ENCODE data around the gene TREH. TPM values are rescaled to one million over a fixed set of nuclear protein-coding genes. Genes with fewer than 3 reads are reported as not detected.
A peak's percentile ranks its signal among the peaks of the same experiment; 100 is the strongest.
"Not testable (repeated sequence)": the region's sequence is repeated elsewhere in the genome, so short reads cannot be mapped to it uniquely, and the experiment has no call there.

The TREH gene
- total and polyA plus RNA-seq, 8 donors, result 0.45 to 2.2 (median 1.1) TPM; not detected in 4

DNA sequence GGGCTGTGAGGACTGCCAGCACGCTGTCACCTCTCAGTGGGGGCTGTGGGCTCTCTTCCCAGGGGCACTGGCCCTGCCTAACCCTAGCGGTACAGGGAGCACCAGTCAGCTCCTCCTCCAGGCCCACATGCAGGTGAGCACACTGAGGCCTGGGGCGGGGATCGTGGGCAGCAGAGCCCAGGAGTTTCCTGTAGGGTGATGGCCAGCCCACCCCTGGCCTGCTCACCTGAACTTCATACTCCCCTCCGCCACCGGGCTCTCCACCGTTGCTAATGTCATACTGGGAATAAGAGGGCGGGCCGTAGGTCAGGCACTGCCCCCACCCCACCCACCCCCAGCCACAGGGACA is 10.0 kb upstream of the TREH start:
- peaks cover 6 to 33% (median 19%) of the 10 kb centered on the region in 4 donors for H3K4me1 ChIP-seq
- H3K9me3 ChIP-seq, result no peaks in the 10 kb centered on the region
- no peaks in the 10 kb centered on the region for H3K36me3 ChIP-seq
- intact Hi-C loops (cut with DNase I; ENCODE audit: low total_unique reads), result no loop called here
- DNase-seq, result no peak
- no peak for TF ChIP-seq POLR2AphosphoS5 (IDR thresholded peaks at IDR 0.05)
- TF ChIP-seq POLR2A (IDR thresholded peaks at IDR 0.05), result no peak
- TF ChIP-seq, protein P1, sequence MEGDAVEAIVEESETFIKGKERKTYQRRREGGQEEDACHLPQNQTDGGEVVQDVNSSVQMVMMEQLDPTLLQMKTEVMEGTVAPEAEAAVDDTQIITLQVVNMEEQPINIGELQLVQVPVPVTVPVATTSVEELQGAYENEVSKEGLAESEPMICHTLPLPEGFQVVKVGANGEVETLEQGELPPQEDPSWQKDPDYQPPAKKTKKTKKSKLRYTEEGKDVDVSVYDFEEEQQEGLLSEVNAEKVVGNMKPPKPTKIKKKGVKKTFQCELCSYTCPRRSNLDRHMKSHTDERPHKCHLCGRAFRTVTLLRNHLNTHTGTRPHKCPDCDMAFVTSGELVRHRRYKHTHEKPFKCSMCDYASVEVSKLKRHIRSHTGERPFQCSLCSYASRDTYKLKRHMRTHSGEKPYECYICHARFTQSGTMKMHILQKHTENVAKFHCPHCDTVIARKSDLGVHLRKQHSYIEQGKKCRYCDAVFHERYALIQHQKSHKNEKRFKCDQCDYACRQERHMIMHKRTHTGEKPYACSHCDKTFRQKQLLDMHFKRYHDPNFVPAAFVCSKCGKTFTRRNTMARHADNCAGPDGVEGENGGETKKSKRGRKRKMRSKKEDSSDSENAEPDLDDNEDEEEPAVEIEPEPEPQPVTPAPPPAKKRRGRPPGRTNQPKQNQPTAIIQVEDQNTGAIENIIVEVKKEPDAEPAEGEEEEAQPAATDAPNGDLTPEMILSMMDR (IDR thresholded peaks at IDR 0.05), result no peak
- no peak for TF ChIP-seq EP300 (IDR thresholded peaks at IDR 0.05)
- H3K4me3 ChIP-seq, result peak overlapping the region; percentile 37 to 51 (median 44)
- H3K27ac ChIP-seq, result peak overlapping the region; percentile 52 to 84 (median 71)
- H3K27me3 ChIP-seq, result no peaks in the 10 kb centered on the region
- 12 to 41% (median 14%) methylated on average over 3 to 9 of the region's 9 CpGs for WGBS, 5 donors

DNA sequence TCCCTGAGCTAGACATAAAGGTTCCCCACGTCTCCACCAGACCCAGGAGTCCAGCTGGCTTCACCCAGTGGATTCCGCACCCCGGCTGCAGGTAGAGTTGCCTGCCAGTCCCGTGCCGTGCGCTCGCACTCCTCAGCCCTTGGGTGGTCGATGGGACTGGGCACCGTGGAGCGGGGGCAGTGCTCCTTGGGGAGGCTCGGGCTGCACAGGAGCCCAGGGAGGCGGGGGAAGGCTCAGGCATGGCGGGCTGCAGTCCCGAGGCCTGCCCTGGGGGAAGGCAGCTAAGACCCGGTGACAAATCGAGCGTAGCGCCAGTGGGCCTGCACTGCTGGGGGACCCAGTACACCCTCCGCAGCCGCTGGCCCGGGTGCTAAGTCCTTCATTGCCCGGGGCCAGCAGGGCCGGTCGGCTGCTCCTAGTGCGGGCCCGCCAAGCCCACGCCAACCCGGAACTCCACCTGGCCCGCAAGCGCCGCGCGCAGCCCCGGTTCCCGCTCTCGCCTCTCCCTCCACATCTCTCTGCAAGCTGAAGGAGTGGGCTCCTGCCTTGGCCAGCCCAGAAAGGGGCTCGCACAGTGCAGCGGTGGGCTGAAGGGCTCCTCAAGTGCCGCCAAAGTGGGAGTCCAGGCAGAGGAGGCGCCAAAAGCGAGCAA is 9.5 kb upstream of the TREH start:
- intact Hi-C loops (cut with DNase I; ENCODE audit: low total_unique reads), result no loop called here
- Histone ChIP-seq H3K36me3 (no peaks in the 10 kb centered on the region), H3K27me3 (no peaks in the 10 kb centered on the region), H3K9me3 (no peaks in the 10 kb centered on the region), H3K4me3 (peak overlapping the region; percentile 37 to 51 (median 44)), H3K4me1 (peaks cover 6 to 33% (median 19%) of the 10 kb centered on the region in 4 donors), H3K27ac (peak overlapping the region in 2 of 5 donors; percentile 75 to 84)
- TF ChIP-seq POLR2A (IDR thresholded peaks at IDR 0.05) (no peak), POLR2AphosphoS5 (IDR thresholded peaks at IDR 0.05) (no peak), EP300 (IDR thresholded peaks at IDR 0.05) (no peak)
- TF ChIP-seq, protein P1 (IDR thresholded peaks at IDR 0.05), result no peak
- WGBS, 5 donors, result 74 to 89% (median 87%) methylated on average over 12 to 41 of the region's 41 CpGs
- DNase-seq, result no peak

DNA sequence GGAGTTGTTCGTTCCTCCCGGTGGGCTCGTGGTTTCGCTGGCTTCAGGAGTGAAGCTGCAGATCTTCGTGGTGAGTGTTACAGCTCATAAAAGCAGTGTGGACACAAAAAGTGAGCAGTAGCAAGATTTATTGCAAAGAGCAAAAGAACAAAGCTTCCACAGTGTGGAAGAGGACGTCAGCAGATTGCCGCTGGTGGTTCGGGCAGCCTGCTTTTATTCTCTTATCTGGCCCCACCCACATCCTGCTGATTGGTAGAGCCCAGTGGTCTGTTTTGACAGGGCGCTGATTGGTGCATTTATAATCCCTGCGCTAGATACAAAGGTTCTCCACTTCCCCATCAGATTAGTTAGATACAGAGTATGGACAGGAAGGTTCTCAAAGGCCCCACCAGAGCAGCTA is 8.9 kb upstream of the TREH start:
- 67 to 75% (median 69%) methylated on average over 10 of the region's 10 CpGs for WGBS, 5 donors
- H3K36me3 ChIP-seq; H3K27me3 ChIP-seq; intact Hi-C loops (cut with DNase I; ENCODE audit: low total_unique reads); H3K4me3 ChIP-seq; H3K9me3 ChIP-seq; H3K27ac ChIP-seq; DNase-seq: not testable (repeated sequence)
- H3K4me1 ChIP-seq, result peaks cover 6 to 28% (median 19%) of the 10 kb centered on the region in 4 donors

DNA sequence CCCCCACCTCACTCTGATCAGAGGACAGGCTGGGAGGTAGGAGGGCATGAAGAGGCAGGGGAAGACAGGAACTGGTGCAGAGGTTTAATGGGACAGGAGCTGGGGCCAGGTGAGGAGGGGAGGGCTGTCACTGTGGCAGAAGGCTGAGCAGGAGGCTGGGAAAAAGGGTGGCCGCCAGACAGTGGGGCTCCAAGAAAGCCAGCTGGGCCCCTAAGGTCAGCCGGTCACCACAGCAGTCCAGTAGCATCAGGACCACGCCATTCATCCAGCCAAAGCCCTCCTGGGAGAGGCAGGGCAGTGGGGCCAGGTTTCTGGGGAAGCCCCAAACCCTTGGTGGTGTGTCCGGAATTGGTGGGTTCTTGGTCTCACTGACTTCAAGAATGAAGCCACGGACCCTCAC is 8.5 kb upstream of the TREH start:
- H3K4me1 ChIP-seq, result peaks cover 6 to 26% (median 19%) of the 10 kb centered on the region in 4 donors
- H3K4me3 ChIP-seq, result no peak overlapping the region
- intact Hi-C loops (cut with DNase I; ENCODE audit: low total_unique reads), result no loop called here
- no peaks in the 10 kb centered on the region for H3K36me3 ChIP-seq
- H3K9me3 ChIP-seq, result no peaks in the 10 kb centered on the region
- no peaks in the 10 kb centered on the region for H3K27me3 ChIP-seq
- no peak for DNase-seq
- no peak overlapping the region for H3K27ac ChIP-seq
- 92 to 96% (median 94%) methylated on average over 3 to 5 of the region's 5 CpGs for WGBS, 5 donors
- TF ChIP-seq POLR2A (IDR thresholded peaks at IDR 0.05), result no peak
- TF ChIP-seq EP300 (IDR thresholded peaks at IDR 0.05), result no peak
- TF ChIP-seq POLR2AphosphoS5 (IDR thresholded peaks at IDR 0.05), result no peak
- TF ChIP-seq, protein P1 (IDR thresholded peaks at IDR 0.05), result no peak

DNA sequence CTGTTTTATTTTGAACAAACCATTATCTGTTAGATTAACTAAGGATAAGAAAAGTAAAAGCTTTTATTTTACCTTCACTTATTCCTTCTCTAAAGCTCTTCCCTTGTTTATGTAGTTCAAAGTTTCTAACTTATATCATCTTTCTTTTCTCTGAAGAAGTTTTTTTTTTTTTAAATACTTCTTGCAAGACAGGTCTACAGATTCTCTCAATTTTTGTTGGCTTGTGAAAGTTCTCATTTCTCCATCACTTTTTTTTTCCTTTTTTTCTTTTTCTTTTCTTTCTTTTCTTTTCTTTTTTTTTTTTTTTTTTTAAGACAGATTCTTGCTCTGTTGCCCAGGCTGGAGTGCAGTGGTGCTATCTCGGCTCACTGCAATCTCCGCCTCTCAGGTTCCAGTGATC is 4.7 kb upstream of the TREH start:
- intact Hi-C loops (cut with DNase I; ENCODE audit: low total_unique reads), result no loop called here
- no peaks in the 10 kb centered on the region for H3K27me3 ChIP-seq
- H3K4me3 ChIP-seq, result no peak overlapping the region
- peaks cover under 1 to 11% (median 8%) of the 10 kb centered on the region in 4 donors for H3K4me1 ChIP-seq
- 75 to 94% (median 84%) methylated on average over 2 of the region's 2 CpGs for WGBS, 5 donors
- no peaks in the 10 kb centered on the region for H3K36me3 ChIP-seq
- DNase-seq, result no peak
- TF ChIP-seq, protein P1 (IDR thresholded peaks at IDR 0.05), result no peak
- TF ChIP-seq POLR2AphosphoS5 (IDR thresholded peaks at IDR 0.05), result no peak
- TF ChIP-seq POLR2A (IDR thresholded peaks at IDR 0.05), result no peak
- no peak for TF ChIP-seq EP300 (IDR thresholded peaks at IDR 0.05)
- no peaks in the 10 kb centered on the region for H3K9me3 ChIP-seq
- no peak overlapping the region for H3K27ac ChIP-seq

DNA sequence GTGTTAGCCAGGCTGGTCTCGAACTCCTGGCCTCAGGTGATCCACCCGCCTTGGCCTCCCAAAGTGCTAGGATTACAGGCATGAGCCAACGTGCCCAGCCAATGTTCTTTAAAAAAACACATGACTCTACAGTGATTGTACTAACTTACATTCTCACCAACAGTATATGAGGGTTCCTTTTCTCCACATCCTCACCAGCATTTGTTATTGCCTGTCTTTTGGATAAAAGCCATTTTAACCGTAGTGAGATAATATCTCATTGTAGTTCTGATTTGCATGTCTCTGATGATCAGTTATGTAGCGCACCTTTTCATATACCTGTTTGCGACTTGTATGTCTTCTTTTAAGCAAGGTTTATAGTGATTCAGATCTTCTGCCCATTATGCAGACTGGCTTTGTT is 3.5 kb upstream of the TREH start:
- H3K36me3 ChIP-seq; intact Hi-C loops (cut with DNase I; ENCODE audit: low total_unique reads); H3K27me3 ChIP-seq; DNase-seq; H3K4me3 ChIP-seq; H3K27ac ChIP-seq; H3K9me3 ChIP-seq: not testable (repeated sequence)
- H3K4me1 ChIP-seq, result peaks cover 0 to 13% (median 10%) of the 10 kb centered on the region in 4 donors
- WGBS, 5 donors, result 74 to 79% (median 75%) methylated on average over 6 of the region's 6 CpGs

Data from stomach (tissue), 9 donors.